SK-N-SH treated with all-trans-retinoic acid at 6 μM for 48 hours (cell line): ENCODE measurements around the gene BSX.

Experiments used
- ARNTL ChIP-seq: fragments of 450-650 bp; formaldehyde crosslinking; IDR thresholded peaks from 2 replicates; pipeline ENCODE4 v1.5.0; 2020; ENCODE audit warnings: low read depth, mild to moderate bottlenecking, moderate library complexity, borderline replicate concordance
- ESRRG ChIP-seq: fragments of 250-450 bp; sonication (Bioruptor Pico); IDR thresholded peaks from 2 replicates; pipeline ENCODE4 v1.6.1; 2021; ENCODE audit warnings: mild to moderate bottlenecking
- OSR1 ChIP-seq: fragments of 250-450 bp; sonication (Bioruptor Pico); IDR thresholded peaks from 2 replicates; pipeline ENCODE4 v1.8.0; 2022; ENCODE audit warnings: moderate library complexity, mild to moderate bottlenecking, inconsistent platforms
- PATZ1 ChIP-seq: fragments of 250-450 bp; sonication (Bioruptor Pico); IDR thresholded peaks from 2 replicates; pipeline ENCODE4 v1.8.0; 2020; ENCODE audit warnings: mild to moderate bottlenecking, moderate library complexity, borderline replicate concordance
- PPARA ChIP-seq: fragments of 250-450 bp; sonication (Bioruptor Pico); IDR thresholded peaks from 2 replicates; pipeline ENCODE4 v1.5.0; 2020; ENCODE audit warnings: mild to moderate bottlenecking, borderline replicate concordance
- TOX ChIP-seq: fragments of 250-450 bp; sonication (Bioruptor Pico); IDR thresholded peaks from 2 replicates; pipeline ENCODE4 v1.8.0; 2021; ENCODE audit warnings: mild to moderate bottlenecking, moderate library complexity, borderline replicate concordance
- ZC3H10 ChIP-seq: fragments of 250-450 bp; sonication (Bioruptor Pico); IDR thresholded peaks from 2 replicates; pipeline ENCODE4 v1.5.1; 2021; ENCODE audit warnings: mild to moderate bottlenecking, moderate library complexity
- ZFP3 ChIP-seq: fragments of 250-450 bp; sonication (Bioruptor Pico); IDR thresholded peaks from 2 replicates; pipeline ENCODE4 v1.5.0; 2020; ENCODE audit warnings: mild to moderate bottlenecking, moderate library complexity
- TF ChIP-seq, protein P1 (sequence below): fragments of 250-450 bp; sonication (Bioruptor Pico); IDR thresholded peaks from 2 replicates; pipeline ENCODE4 v1.5.1; 2020; ENCODE audit warnings: low read depth, mild to moderate bottlenecking, moderate library complexity

- TF ChIP-seq ARNTL (CRISPR knock-in tag) (no peak), ZFP3 (CRISPR knock-in tag) (no peak), OSR1 (no peak), TOX (no peak), PATZ1 (CRISPR knock-in tag) (no peak), PPARA (CRISPR knock-in tag) (no peak), ESRRG (CRISPR knock-in tag) (no peak), ZC3H10 (CRISPR knock-in tag) (no peak)
- TF ChIP-seq, protein P1, sequence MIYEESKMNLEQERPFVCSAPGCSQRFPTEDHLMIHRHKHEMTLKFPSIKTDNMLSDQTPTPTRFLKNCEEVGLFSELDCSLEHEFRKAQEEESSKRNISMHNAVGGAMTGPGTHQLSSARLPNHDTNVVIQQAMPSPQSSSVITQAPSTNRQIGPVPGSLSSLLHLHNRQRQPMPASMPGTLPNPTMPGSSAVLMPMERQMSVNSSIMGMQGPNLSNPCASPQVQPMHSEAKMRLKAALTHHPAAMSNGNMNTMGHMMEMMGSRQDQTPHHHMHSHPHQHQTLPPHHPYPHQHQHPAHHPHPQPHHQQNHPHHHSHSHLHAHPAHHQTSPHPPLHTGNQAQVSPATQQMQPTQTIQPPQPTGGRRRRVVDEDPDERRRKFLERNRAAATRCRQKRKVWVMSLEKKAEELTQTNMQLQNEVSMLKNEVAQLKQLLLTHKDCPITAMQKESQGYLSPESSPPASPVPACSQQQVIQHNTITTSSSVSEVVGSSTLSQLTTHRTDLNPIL (CRISPR knock-in tag): no peak
Observed at GRCh38 chr11:122979815-122980595, 1.6 kb downstream of the BSX start.
